Mucosa of gallbladder (tissue), 1 donor: Measurements from ENCODE around the gene ACTG2. TPM values are rescaled to one million over a fixed set of nuclear protein-coding genes. Genes with fewer than 3 reads are reported as not detected.
"Not testable (repeated sequence)": the region's sequence is repeated elsewhere in the genome, so short reads cannot be mapped to it uniquely, and the experiment has no call there.

ENCODE experiments used
- DNase-seq: peaks from one replicate; pipeline ENCODE4 v3.0.0-alpha.2; 2020; ENCODE audit warnings: low spot score
- total RNA-seq: library from RNA; stranded (reverse); gene quantifications from one replicate; pipeline ENCODE4 v1.2.1, GENCODE V29; 2021
- donor health status: DM: no; HTN: no; CAD: no.

ACTG2 gene
- total RNA-seq, 1 donor from 2014 or later, result 2,669 TPM

- no peak for DNase-seq
Measured at GRCh38 chr2:73893764-73894474, 1.1 kb downstream of the ACTG2 start.

- DNase-seq, result no peak
Measured at GRCh38 chr2:73894475-73894850, 1.7 kb downstream of the ACTG2 start.

GRCh38 chr2:73894877-73895276 is 2.1 kb downstream of the ACTG2 start:
- no peak for DNase-seq

GRCh38 chr2:73895473-73895872 is 2.7 kb downstream of the ACTG2 start:
- no peak for DNase-seq

- peak; percentile 43 for DNase-seq
Measured at GRCh38 chr2:73896362-73897239, 3.8 kb downstream of the ACTG2 start.

GRCh38 chr2:73897240-73897583 is 4.4 kb downstream of the ACTG2 start:
- no peak for DNase-seq

- no peak for DNase-seq
Measured at GRCh38 chr2:73897934-73898333, 5.1 kb downstream of the ACTG2 start.

GRCh38 chr2:73899801-73900336 is 7.1 kb downstream of the ACTG2 start:
- DNase-seq, result no peak

GRCh38 chr2:73901143-73901542 is 8.3 kb downstream of the ACTG2 start:
- DNase-seq, result no peak

GRCh38 chr2:73902284-73902683 is 9.5 kb downstream of the ACTG2 start:
- no peak for DNase-seq

GRCh38 chr2:73903313-73903712 is 10.5 kb downstream of the ACTG2 start:
- DNase-seq, result no peak

GRCh38 chr2:73903949-73904613 is 11.3 kb downstream of the ACTG2 start:
- not testable (repeated sequence) for DNase-seq

GRCh38 chr2:73904952-73905351 is 12.1 kb downstream of the ACTG2 start:
- DNase-seq, result no peak

- no peak for DNase-seq
Measured at GRCh38 chr2:73906847-73907505, 14.2 kb downstream of the ACTG2 start.

- peak; percentile 38 for DNase-seq
Measured at GRCh38 chr2:73907840-73908452, 15.1 kb downstream of the ACTG2 start.

GRCh38 chr2:73908689-73909652 is 16.2 kb downstream of the ACTG2 start:
- no peak for DNase-seq

- no peak for DNase-seq
Measured at GRCh38 chr2:73910873-73911547, 18.2 kb downstream of the ACTG2 start.

GRCh38 chr2:73911548-73912208 is 18.9 kb downstream of the ACTG2 start:
- no peak for DNase-seq
